Loucy (cell line): ENCODE results near the gene CYP46A1.

Experiments
- H2AFZ ChIP-seq: fragments of 200-600 bp; sonication (generic); 2 replicates; pipeline ENCODE4 v1.6.0; 2016; ENCODE audit warnings: antibody characterized with exemption, mild to moderate bottlenecking, low read length, moderate library complexity
- H3F3A ChIP-seq: fragments of 200-600 bp; 2 replicates; pipeline ENCODE4 v1.6.0; 2016; ENCODE audit warnings: antibody characterized with exemption, low read depth, mild to moderate bottlenecking
- H3K27me3 ChIP-seq: fragments of 200-600 bp; sonication (generic); 2 replicates; pipeline ENCODE4 v1.6.1; 2014; ENCODE audit warnings: low read length, mild to moderate bottlenecking; ENCODE audit not compliant: insufficient read depth, poor library complexity, severe bottlenecking
- H3K36me3 ChIP-seq: fragments of 200-600 bp; sonication (generic); 2 replicates; pipeline ENCODE4 v1.6.1; 2016; ENCODE audit warnings: low read length; ENCODE audit not compliant: insufficient read depth
- H3K4me1 ChIP-seq: fragments of 200-600 bp; sonication (generic); 2 replicates; pipeline ENCODE4 v1.5.1; 2014; ENCODE audit warnings: low read length, mild to moderate bottlenecking; ENCODE audit not compliant: insufficient read depth, poor library complexity, severe bottlenecking
- H3K4me2 ChIP-seq: fragments of 200-600 bp; sonication (generic); 2 replicates; pipeline ENCODE4 v1.6.0; 2014; ENCODE audit warnings: antibody characterized with exemption, low read length, low read depth, mild to moderate bottlenecking; ENCODE audit not compliant: poor library complexity, severe bottlenecking
- H3K4me3 ChIP-seq: fragments of 200-600 bp; sonication (generic); 2 replicates; pipeline ENCODE4 v1.5.1; 2014; ENCODE audit warnings: low read length, mild to moderate bottlenecking, mixed read lengths; ENCODE audit not compliant: poor library complexity, severe bottlenecking
- H3K79me2 ChIP-seq: fragments of 200-600 bp; sonication (generic); 2 replicates; pipeline ENCODE4 v1.6.1; 2014; ENCODE audit warnings: low read length; ENCODE audit not compliant: insufficient read depth
- H3K9ac ChIP-seq: fragments of 200-600 bp; sonication (generic); 2 replicates; pipeline ENCODE4 v1.6.0; 2014; ENCODE audit warnings: mild to moderate bottlenecking, low read depth, low read length, moderate library complexity; ENCODE audit not compliant: poor library complexity, severe bottlenecking
- H3K9me2 ChIP-seq: fragments of 200-600 bp; sonication (generic); replicated peaks from 2 replicates; pipeline ENCODE4 v1.6.1; 2016; ENCODE audit warnings: low read depth, low read length, mixed read lengths
- H3K9me3 ChIP-seq: fragments of 200-600 bp; sonication (generic); 2 replicates; pipeline ENCODE4 v1.6.1; 2014; ENCODE audit warnings: mild to moderate bottlenecking, antibody characterized with exemption, low read length, low read depth; ENCODE audit not compliant: insufficient read depth
- H4K20me1 ChIP-seq: fragments of 200-600 bp; sonication (generic); 2 replicates; pipeline ENCODE4 v1.6.0; 2014; ENCODE audit warnings: antibody characterized with exemption, low read length, mild to moderate bottlenecking; ENCODE audit not compliant: insufficient read depth, poor library complexity, severe bottlenecking
- CTCF ChIP-seq: fragments of 200-600 bp; sonication (generic); conservative IDR thresholded peaks from 2 replicates; pipeline ENCODE4 v1.5.1; 2014; ENCODE audit warnings: mild to moderate bottlenecking, antibody characterized with exemption, low read length
- EZH2phosphoT487 ChIP-seq: fragments of 200-600 bp; IDR thresholded peaks from 2 replicates; pipeline ENCODE4 v1.6.1; 2018; ENCODE audit warnings: antibody characterized with exemption, mild to moderate bottlenecking, moderate library complexity, borderline replicate concordance

Gene CYP46A1

GRCh38 chr14:99699861-99700260, 15.8 kb downstream of the CYP46A1 start:
- Histone ChIP-seq H3K9ac (no peak overlapping the region), H4K20me1 (no peaks in the 10 kb centered on the region), H3K4me1 (no peaks in the 10 kb centered on the region), H3K79me2 (no peaks in the 10 kb centered on the region), H3K4me2 (no peak overlapping the region), H3K4me3 (no peak overlapping the region), H3K27me3 (no peaks in the 10 kb centered on the region), H3F3A (no peaks in the 10 kb centered on the region), H3K36me3 (no peaks in the 10 kb centered on the region), H2AFZ (no peak overlapping the region), H3K9me2 (no peaks in the 10 kb centered on the region; the same call in 1 of the 2 replicates), H3K9me3 (peaks cover 6% of the 10 kb centered on the region; the same call in 1 of the 2 replicates)
- no peak for TF ChIP-seq CTCF
- TF ChIP-seq EZH2phosphoT487 = no peak

- Histone ChIP-seq H3K9me3 (peaks cover 6% of the 10 kb centered on the region; the same call in 1 of the 2 replicates), H3K4me1 (no peaks in the 10 kb centered on the region), H3K79me2 (no peaks in the 10 kb centered on the region), H3F3A (no peaks in the 10 kb centered on the region), H3K9ac (no peak overlapping the region), H4K20me1 (no peaks in the 10 kb centered on the region), H3K36me3 (no peaks in the 10 kb centered on the region), H3K4me3 (no peak overlapping the region), H2AFZ (no peak overlapping the region), H3K27me3 (no peaks in the 10 kb centered on the region), H3K4me2 (no peak overlapping the region), H3K9me2 (no peaks in the 10 kb centered on the region)
- TF ChIP-seq CTCF (no peak), EZH2phosphoT487 (no peak)
These were observed 16.3 kb downstream of the CYP46A1 start for GRCh38 chr14:99700379-99700778.

- Histone ChIP-seq H4K20me1 (no peaks in the 10 kb centered on the region), H3F3A (no peaks in the 10 kb centered on the region), H3K9ac (no peak overlapping the region), H3K4me2 (no peak overlapping the region), H3K36me3 (no peaks in the 10 kb centered on the region), H3K27me3 (no peaks in the 10 kb centered on the region), H3K4me1 (no peaks in the 10 kb centered on the region), H3K9me2 (no peaks in the 10 kb centered on the region), H3K79me2 (no peaks in the 10 kb centered on the region), H3K4me3 (no peak overlapping the region), H2AFZ (no peak overlapping the region), H3K9me3 (peaks cover 6% of the 10 kb centered on the region; the same call in 1 of the 2 replicates)
- TF ChIP-seq CTCF (no peak), EZH2phosphoT487 (no peak)
These were observed 17.2 kb downstream of the CYP46A1 start for GRCh38 chr14:99701260-99701659.
